DMS153 (cell line): ENCODE data around the gene VCX2.
"Not testable (repeated sequence)": the region's sequence is repeated elsewhere in the genome, so short reads cannot be mapped to it uniquely, and the experiment has no call there.

ENCODE experiments used
- DNase-seq: peaks from one replicate; lab custom pipeline; 2025; lab: John Stamatoyannopoulos, UW

The VCX2 gene

GRCh38 chrX:8171169-8171568, at the start of gene VCX2:
Gene VCX2, minus strand, starts transcription at chrX:8171267. Its CDS starts 624 bp downstream, at chrX:8170643.
- not testable (repeated sequence) for DNase-seq

GRCh38 chrX:8204943-8205342, 33.9 kb upstream of the VCX2 start:
- DNase-seq = no peak

- no peak for DNase-seq
Measured at GRCh38 chrX:8204169-8204935, 33.3 kb upstream of the VCX2 start.

- no peak for DNase-seq
Measured at GRCh38 chrX:8201896-8202331, 30.8 kb upstream of the VCX2 start.

GRCh38 chrX:8196776-8197175, 25.7 kb upstream of the VCX2 start:
- no peak for DNase-seq

GRCh38 chrX:8194216-8194615, 23.1 kb upstream of the VCX2 start:
- DNase-seq = peak; percentile 10

- DNase-seq = no peak
Measured at GRCh38 chrX:8192276-8192675, 21.2 kb upstream of the VCX2 start.

GRCh38 chrX:8191022-8191421, 20.0 kb upstream of the VCX2 start:
- no peak for DNase-seq

- DNase-seq = no peak
Measured at GRCh38 chrX:8190341-8190830, 19.3 kb upstream of the VCX2 start.

- DNase-seq = no peak
Measured at GRCh38 chrX:8189096-8189830, 18.2 kb upstream of the VCX2 start.

- no peak for DNase-seq
Measured at GRCh38 chrX:8183346-8183745, 12.3 kb upstream of the VCX2 start.

GRCh38 chrX:8179656-8180055, 8.6 kb upstream of the VCX2 start:
- DNase-seq = no peak

GRCh38 chrX:8154011-8154410, 17.1 kb downstream of the VCX2 start:
- not testable (repeated sequence) for DNase-seq

- peak; percentile 1 for DNase-seq
Measured at GRCh38 chrX:8147226-8147625, 23.8 kb downstream of the VCX2 start.

GRCh38 chrX:8144925-8145324, 26.1 kb downstream of the VCX2 start:
- DNase-seq = no peak

GRCh38 chrX:8141896-8142295, 29.2 kb downstream of the VCX2 start:
- DNase-seq = no peak

- DNase-seq = no peak
Measured at GRCh38 chrX:8140986-8141744, 29.9 kb downstream of the VCX2 start.

- DNase-seq = no peak
Measured at GRCh38 chrX:8139716-8140115, 31.4 kb downstream of the VCX2 start.

GRCh38 chrX:8138252-8138651, 32.8 kb downstream of the VCX2 start:
- no peak for DNase-seq

- DNase-seq = no peak
Measured at GRCh38 chrX:8126648-8127047, 44.4 kb downstream of the VCX2 start.

GRCh38 chrX:8126092-8126491, 45.0 kb downstream of the VCX2 start:
- no peak for DNase-seq

- DNase-seq = no peak
Measured at GRCh38 chrX:8125566-8125965, 45.5 kb downstream of the VCX2 start.
